ENCODE data around the gene GPX6.
"Not testable (repeated sequence)": the region's sequence is repeated elsewhere in the genome, so short reads cannot be mapped to it uniquely, and the experiment has no call there.

Gene GPX6

DNA sequence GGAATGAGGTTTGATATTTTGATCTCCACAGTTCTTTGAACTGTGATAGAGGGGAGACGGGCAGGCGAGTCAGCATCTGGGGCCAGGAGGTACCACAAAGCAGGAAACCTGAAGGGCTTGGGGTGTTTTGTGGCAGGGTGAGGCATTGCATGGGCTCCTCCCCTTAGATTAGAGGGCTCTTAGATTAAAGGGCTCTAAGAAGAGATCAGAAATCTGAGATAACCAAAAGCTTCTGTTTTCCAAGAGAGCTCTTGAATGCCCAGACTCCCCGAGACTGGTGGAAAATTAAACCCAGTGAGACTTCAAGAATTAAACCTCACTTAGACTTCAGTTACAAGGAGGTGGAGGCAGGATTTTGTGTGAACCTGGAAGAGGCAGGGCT lies 7.6 kb upstream of the GPX6 start:
- peak; percentile 6 for DNase-seq (ENCODE audit: low read depth)

DNA sequence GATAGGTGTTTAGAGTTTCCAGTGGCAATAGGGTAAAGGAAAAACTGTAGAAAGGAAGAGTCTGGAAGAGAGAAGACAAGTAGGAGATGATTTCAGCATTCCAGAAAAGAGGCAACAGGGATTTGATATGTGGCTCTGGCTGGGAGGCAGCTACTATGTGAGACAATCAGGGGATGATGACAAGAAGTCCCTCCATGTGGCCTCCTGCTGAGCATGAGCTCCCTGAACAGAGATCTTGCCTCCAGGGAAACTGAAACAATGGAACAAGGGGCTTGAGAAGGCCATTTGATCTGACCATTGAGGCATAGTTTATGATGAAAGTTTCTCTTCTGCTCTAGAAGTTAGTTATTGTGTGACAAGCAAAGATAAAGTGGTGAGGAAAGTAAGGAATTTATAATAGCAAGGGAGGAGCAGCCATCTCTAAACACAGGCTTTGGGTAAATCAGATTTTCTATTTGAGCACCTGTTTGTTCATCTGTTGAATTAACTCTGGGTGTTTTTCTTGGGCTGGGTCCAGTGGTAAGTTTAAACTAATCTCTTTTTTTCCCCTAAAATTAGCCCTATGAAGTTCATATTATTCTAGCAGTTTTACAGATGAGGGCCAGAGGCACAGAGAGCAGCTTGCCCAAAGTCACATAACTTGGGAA lies 7.1 kb upstream of the GPX6 start:
- no peak for DNase-seq (ENCODE audit: low read depth)

DNA sequence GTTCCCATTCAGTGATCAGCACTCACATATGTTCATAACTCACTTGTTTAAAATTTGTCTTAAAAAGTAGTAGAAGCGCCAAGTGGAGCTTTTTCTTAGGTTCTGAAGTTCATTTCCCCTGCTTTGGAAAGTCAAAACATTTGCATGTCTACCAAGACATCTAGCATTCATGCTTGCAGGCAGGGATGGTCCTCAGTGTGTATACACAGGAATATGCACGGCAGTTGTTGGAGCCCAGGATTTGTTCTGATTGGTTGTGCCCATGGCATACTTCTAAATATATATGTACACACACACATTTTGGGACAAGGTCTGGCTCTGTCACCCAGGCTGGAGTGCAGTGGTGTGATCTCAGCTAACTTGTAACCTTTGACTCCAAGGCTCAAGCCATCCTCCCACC lies 2.4 kb upstream of the GPX6 start:
- DNase-seq (ENCODE audit: low read depth): no peak

DNA sequence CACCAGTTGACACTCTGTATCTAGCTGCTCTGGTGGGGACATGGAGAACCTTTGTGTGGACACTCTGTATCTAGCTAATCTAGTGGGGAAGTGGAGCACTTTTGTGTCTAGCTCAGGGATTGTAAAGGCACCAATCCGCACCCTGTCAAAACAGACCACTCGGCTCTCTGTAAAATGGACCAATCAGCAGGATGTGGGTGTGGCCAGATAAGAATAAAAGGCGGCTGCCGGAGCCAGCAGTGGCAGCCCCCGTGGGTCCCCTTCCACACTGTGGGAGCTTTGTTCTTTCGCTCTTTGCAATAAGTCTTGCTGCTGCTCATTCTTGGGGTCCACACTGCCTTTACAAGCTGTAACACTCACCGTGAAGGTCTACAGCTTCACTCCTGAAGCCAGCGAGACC lies 3.2 kb downstream of the GPX6 start:
- DNase-seq (ENCODE audit: low read depth): not testable (repeated sequence)

DNA sequence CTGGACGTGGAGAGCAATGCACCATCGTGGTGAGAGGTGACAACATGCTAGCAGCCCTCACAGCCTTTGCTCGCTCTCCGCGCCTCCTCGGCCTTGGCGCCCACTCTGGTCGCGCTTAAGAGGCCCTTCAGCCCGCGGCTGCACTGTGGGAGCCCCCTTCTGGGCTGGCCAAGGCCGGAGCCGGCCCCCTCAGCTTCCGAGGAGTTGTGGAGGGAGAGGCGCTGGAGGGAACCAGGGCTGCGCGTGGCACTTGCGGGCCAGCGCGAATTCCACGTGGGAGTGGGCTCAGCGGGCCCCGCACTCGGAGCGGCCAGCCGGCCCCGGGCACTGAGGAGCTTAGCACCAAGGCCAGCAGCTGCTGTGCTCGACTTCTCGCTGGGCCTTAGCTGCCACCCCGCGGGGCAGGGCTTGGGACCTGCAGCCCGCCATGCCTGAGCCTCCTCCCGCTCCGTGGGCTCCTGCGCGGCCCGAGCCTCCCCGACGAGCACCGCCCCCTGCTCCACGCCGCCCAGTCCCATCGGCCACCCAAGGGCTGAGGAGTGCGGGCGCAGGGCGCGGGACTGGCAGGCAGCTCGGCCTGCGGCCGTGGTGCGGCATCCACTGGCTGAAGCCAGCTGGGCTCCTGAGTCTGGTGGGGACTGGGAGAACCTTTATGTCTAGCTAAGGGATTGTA lies 3.8 kb downstream of the GPX6 start:
- no peak for DNase-seq (ENCODE audit: low read depth)

DNA sequence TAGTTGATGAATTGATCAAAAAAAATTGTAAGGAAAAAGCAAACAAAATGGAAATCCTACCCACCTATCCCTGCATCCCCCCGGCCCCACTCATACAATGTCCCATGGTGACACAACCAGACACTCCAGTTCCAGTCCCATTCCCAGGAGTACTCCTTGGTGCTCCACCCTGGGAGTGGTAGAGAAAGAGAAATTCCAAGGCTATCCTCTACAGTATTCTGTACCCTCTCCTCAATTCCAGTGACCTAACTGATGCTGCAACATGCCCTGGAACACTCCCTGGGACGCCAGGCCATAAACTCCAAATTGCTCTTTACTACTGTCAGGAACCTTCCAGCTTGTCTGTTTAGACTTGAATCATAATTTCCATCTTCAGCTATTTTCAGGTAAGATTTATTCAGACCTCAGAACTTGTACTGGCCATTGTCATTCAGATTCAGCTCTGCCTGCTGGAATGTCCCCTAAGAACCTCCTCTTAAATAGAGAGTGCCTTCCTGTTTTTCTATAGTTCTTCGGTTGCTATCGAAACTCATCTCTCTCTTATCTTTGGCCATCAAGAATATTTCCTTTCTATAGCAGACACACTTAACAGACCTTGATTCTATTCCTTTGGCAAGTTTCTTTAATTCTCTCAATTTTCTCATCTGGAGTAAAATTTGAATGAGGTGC lies 8.7 kb downstream of the GPX6 start:
- no peak for DNase-seq (ENCODE audit: low read depth)

DNA sequence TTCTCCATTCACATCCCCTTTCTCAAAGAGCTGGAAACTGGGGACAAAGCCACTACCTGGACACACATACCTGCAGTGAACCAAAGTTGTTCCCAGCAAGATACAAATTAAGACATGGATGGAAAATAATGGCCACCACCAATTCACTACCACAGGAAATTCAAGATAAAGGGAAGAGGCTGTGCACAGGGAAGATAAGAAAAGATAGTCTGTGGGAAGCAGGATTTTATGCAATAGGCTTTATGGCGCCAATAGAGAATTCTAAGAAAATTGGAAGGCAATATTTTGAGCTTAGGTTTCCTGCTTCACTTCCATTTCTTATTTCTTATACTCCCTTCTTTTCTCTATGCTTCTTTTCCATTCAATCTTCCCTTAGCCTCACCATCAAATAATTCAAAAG lies 9.9 kb downstream of the GPX6 start:
- no peak for DNase-seq (ENCODE audit: low read depth)

DNA sequence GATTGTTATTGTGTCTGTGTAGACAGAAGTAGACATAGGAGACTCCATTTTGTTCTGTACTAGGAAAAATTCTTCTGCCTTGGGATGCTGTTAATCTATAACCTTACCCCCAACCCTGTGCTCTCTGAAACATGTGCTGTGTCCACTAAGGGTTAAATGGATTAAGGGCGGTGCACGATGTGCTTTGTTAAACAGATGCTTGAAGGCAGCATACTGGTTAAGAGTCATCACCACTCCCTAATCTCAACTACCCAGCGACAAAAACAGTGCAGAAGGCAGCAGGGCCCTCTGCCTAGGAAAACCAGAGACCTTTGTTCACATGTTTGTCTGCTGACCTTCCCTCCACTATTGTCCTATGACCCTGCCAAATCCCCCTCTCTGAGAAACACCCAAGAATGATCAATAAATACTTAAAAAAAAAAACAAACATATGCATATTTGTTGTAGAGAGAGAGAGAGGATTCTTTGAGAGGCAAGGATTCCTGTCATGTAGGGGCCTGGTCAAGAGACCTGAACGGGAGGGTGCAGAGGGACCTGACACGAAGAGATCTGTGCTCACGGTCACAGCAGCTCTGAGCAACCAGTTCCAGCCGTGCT lies 12.8 kb downstream of the GPX6 start:
- DNase-seq (ENCODE audit: low read depth): not testable (repeated sequence)

DNA sequence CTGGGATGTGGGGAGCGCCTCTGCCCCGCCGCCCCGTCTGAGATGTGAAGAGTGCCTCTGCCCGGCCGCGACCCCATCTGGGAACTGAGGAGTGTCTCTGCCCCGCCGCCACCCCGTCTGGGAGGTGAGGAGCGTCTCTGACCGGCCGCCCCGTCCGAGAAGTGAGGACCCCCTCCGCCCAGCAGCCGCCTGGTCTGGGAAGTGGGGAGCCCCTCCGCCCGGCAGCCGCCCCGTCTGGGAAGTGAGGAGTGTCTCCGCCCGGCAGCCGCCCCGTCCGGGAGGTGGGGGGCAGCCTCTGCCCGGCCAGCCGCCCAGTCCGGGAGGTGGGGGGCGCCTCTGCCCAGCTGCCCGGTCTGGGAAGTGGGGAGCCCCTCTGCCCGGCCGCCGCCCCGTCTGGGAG lies 13.5 kb downstream of the GPX6 start:
- not testable (repeated sequence) for DNase-seq (ENCODE audit: low read depth)

DNA sequence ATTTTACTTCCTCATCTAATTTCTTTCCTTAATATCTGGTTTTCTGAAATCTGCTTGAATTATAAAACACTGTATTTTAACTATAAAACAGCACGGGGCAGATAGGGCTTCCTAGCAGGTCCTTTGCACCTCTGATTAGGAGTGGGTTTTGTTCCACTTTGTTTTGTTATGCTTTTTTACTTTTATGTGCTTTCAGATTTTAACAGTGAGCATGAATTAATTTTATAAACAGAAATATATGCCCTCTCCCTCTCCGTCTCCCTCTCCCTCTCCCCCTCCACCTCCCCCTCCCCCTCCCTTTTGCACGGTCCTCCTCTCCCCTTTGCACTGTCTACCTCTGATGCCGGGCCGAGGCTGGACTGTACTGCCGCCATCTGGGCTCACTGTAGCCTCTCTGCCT lies 14.3 kb downstream of the GPX6 start:
- no peak for DNase-seq (ENCODE audit: low read depth)

DNA sequence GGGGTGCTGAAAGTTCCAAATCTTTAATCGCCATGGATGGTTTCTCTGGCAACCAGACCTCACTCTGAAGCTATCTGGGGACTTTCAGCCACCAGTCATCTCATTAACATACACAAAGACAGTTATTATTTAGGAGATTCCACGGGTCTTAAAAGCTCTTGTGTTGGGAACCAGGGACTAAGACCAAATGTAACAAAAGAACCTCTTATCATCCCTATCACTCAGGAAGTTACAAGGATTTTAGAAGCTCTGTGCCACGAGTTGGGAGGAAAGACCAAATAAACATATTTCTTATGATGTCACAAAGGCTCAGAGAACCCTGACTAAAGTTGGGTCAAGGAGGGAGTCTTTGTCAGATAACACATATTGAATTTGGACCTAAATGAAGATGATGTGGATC lies 17.7 kb downstream of the GPX6 start:
- DNase-seq (ENCODE audit: low read depth): no peak

DNA sequence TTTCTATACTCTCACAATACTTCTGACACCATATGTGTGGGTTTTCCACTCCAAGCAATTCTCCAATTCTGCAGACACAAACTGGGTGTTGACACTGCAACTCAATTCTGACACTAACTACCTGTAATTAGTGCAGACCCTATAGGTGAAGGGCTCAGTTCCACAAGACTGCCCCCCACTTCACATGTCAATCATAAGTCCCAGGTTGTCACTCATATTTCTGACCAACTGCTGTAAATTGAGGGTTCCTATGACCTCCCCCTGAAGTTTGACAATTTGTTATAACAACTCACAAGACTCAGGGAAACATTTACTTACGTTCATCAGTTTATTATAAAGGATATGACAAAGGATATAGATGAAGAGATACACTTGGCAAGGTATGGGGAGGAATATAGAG lies 18.3 kb downstream of the GPX6 start:
- DNase-seq (ENCODE audit: low read depth): no peak

DNA sequence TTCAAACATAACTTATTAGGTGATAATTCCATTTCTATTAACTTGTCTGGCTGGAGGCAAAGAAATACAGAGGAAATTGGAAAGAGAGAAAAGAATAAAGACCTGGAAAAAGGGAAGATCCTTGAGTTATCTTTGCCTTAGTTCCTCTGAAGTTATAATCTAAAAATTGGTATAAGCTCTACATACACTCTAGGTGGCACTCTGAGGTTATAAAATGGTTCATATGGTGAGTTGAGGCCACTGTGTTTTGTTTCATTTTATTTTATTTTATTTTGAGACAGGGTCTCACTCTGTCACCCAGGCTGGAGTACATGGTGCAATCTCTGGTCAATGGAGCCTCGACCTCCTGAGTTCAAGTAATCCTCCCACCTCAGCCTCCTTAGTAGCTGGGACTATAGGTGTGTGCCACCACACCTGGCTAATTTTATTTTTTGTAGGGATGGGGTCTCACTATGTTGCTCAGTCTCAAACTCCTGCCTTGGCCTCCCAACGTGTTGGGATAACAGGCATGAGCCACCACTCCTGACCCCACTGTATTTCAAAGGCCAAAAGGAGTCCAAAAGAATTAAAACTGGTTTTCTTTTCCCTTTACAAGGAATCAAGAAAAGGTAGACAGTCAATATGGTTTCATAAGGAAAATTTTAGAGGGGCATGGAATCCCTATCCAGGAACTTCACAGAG lies 19.4 kb downstream of the GPX6 start:
- DNase-seq (ENCODE audit: low read depth): no peak

DNA sequence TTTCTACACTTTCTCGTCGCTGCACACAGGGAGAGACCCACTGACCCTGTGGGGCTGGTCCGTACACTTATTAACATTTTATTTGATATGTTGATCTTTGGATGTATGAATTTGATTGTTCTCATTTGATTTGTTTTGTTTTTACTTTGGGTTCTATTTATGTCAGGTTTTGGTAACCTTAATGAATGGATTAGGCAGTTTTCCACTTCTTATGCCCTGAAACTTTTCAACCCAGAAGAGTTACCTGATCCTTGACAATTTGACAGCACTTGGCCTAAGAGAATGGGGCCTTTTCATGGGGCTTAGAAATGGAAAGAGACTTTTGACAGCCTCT lies 23.6 kb downstream of the GPX6 start:
- no peak for DNase-seq (ENCODE audit: low read depth)

DNA sequence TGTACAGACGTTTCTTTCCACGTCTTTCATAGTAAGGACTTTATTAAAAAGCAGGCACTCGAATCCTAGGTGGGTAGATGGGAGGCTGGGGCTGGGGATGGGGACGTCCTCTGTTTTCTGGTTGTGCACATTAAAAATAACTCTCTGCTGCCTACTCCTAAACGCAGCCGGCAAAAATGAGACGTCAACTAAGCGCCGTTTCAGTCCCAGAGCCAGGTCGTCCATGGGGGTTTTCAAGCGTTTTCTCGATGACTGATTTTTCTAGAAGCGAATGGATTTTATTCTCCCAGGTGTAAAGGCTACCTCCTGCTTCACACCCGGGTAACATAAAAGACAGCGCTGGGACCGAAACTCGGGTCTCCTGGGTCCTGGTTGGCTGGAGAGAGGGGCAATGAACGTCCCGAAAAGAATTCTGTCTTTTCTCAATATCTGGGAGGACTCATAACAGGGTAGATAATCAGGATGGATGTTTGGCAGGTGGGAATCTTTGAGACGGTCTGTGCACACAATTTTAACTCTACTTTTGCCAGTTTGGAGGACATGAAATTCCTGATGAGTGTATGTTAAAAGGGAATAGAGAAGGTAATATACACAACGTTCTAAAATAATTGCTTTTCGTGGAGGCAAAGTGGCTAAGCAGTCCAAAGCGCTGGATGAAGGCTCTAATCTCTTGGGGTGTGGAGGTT lies 25.2 kb downstream of the GPX6 start:
- DNase-seq (ENCODE audit: low read depth): no peak

DNA sequence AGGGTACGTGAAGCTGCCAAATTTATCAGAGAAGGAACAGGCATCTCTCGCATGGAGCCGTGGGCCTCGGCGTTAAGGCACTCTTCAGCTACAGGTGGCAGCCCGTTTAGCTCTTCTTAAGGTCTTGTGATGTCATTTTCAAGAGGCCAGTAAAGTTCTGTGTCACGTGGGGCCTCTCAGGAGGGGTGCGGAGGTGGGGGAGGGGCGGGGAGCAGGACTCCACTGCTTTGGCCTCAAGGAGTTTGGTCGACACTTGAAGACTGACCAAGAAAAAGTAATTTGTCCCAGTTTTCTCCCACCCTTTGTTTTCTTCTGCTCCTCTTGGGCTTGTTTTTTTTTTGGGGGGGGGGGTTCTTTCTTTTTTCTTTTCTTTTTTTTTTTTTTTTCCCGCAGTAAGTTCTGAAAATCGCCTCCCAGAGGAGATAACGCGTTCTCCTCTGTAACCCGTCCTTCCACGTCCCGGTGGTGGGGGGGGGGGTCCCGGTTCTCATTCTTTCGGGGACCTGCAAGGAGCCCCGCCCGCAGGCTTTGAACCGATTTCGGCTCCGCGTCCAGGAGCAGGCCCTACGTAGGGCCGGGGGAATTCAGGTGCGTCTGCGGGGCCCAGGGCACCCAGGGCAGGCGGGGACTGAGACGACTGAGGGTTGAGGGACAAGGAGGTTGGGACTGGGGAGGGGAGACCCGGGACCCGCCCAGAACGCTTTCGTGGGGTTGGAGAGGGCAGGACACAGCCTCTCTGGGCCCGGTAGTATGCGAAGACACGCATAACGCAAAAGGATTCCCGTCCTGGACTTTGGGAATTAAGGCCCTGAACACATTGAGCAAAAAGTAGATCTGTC lies 26.0 kb downstream of the GPX6 start:
- no peak for DNase-seq (ENCODE audit: low read depth)

DNA sequence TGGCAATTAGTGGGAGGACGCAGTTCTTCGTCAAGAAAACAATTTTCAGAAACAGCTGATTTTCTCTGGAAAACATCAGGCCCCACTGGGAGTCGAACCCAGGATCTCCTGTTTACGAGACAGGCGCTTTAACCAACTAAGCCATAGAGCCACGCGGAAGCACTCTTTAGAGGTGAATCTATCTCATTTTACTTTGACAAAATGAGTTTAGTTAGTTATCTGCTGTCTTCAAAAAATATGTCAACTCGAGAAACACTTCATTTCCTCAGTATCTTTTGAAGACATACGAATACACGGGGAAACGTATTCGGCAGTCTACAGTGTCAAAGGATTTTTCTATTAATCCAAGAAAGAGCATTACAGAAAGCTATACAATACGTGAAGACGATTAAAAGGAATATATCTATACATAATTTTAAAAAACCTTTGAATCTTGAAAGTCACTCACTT lies 26.7 kb downstream of the GPX6 start:
- DNase-seq (ENCODE audit: low read depth): no peak

DNA sequence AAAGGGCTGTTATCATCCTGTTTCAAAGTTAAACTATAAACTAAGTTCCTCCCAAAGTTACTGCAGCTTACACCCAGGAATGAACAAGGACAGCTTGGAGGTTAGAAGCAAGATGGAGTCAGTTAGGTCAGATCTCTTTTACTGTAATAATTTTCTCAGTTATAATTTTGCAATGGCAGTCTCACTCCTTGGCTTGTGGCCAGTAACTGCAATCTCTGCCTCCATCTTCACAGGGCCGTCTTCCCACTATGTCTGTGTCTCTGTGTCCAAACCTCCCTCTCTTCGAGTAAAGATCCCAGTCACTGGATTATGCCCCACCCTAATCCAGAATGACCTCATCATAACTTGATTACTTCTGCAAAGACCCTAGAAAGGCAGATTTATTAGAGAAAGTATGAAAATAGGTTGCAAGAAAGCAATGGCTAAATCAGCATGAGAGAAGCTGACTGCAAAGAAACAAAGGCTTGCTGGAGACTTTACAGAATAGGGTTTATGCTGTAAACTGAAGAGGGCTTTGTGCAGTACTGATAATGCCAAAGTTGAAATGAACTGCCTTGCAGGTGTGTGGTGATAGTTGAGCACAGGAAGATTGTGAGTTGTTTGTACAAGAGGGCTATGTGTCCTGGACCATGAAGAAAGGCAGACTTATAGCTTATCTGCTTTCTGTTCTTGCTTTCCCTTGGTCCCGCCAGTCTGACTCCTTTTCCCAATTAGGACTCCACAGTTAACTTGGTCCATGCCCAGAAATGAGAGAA lies 28.4 kb downstream of the GPX6 start:
- no peak for DNase-seq (ENCODE audit: low read depth)

DNA sequence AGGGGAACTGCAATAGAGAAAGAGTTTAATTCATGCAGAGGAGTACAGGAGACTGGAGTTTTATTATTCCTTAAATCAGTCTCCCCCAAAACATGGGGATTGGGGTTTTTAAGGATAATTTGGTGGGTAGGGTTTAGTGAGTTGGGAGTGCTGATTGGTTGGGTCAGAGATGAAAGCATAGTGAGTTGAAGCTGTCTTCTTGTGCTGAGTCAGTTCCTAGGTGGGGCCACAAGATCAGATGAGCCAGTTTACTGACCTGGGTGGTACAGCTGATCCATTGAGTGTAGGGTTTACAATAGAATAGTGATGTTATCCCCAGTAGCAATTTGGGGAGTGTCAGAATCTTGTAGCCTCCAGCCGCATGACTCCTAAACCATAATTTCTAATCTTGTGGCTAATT lies 29.1 kb downstream of the GPX6 start:
- DNase-seq (ENCODE audit: low read depth): no peak

DNA sequence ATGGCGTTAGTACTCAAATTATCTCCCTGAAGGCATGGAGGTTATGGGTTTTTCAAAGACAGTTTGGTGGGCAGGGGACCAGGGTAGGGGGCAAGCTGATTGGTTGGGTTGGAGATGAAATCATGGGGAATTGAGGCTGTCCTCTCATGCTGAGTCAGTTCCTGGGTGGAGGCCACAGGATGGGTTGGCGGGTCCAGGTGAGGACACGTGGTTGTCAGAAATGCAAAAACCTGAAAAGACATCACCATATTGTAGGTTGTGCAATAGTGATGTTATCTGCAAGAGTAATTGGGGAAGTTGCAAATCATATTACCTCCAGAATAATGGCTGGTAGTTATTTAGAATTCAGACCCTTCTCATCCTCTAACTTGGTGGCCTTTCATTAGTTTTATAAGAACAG lies 30.1 kb downstream of the GPX6 start:
- DNase-seq (ENCODE audit: low read depth): no peak

All from T follicular helper cell (primary cell).